Psoas muscle (tissue), 8 donors: ENCODE measurements around the gene PTGES3L. TPM values are rescaled to one million over a fixed set of nuclear protein-coding genes. Genes with fewer than 3 reads are reported as not detected.

ENCODE experiments used
- ATAC-seq, 4 donors: fragments of 200-7000 bp; cut with Tn5 transposase; one replicate each; pipeline ENCODE4 v1.9.1; 2020; ENCODE audit warnings: moderate library complexity in 3 of 4, mild to moderate bottlenecking in 2 of 4
- DNase-seq, 2 donors: peaks; one replicate each; pipeline ENCODE4 v3.0.0-alpha.2; 2020
- H3K27ac ChIP-seq: fragments of 200-600 bp; one replicate; pipeline ENCODE4 v1.8.0; 2022
- H3K27me3 ChIP-seq, 3 donors: fragments of 200-600 bp in 1 of 3; one replicate each; pipeline versions ENCODE4 v1.6.1 to v1.8.0; 2013 to 2022; ENCODE audit warnings: low read length in 2 of 3, mild to moderate bottlenecking in 2 of 3, moderate library complexity in 1 of 3; ENCODE audit not compliant: insufficient read depth in 3 of 3
- H3K36me3 ChIP-seq, 2 donors: fragments of 200-600 bp in 1 of 2; one replicate each; pipeline versions ENCODE4 v1.6.1 to v1.8.0; 2013 to 2022; ENCODE audit warnings: low read depth in 1 of 2, mild to moderate bottlenecking in 1 of 2, moderate library complexity in 1 of 2; ENCODE audit not compliant: insufficient read depth in 1 of 2
- H3K4me1 ChIP-seq: fragments of 200-600 bp; one replicate; pipeline ENCODE4 v1.8.0; 2022
- H3K4me3 ChIP-seq: fragments of 200-600 bp; one replicate; pipeline ENCODE4 v1.8.0; 2022; ENCODE audit warnings: mild to moderate bottlenecking
- H3K9me3 ChIP-seq: fragments of 200-600 bp; one replicate; pipeline ENCODE4 v1.8.0; 2022
- CTCF ChIP-seq: fragments of 200-600 bp; IDR thresholded peaks from one replicate; pipeline ENCODE4 v1.8.0; 2022; ENCODE audit warnings: antibody characterized with exemption
- WGBS, 3 donors: extraction: QIAGEN DNeasy Blood & Tissue Kit; methylation state at CpG; one replicate each; pipeline versions ENCODE4 v1.1.6 to v1.1.7; 2013; 5-methylcytosine and 5-hydroxymethylcytosine counted together
- intact Hi-C, 2 donors: fragments of 100-400 bp; cut with DNase I; formaldehyde crosslinking; loops; one replicate each; pipeline versions ENCODE4 v1.11.0 to v1.14.2; 2022
- long read RNA-seq, 2 donors: library from polyadenylated mRNA; unstranded; transcript quantifications; one replicate each; pipeline ENCODE4 v2.0.0, GENCODE V29; 2021
- polyA plus RNA-seq, 3 donors: library from polyadenylated mRNA; stranded (reverse); fragments of 200-250 nt; gene quantifications; one replicate each; pipeline ENCODE4 v1.2.3, GENCODE V29; 2013
- total RNA-seq, 4 donors: library from RNA; stranded (reverse); fragmentation: NEBNext Ultra II Directional in 2 of 4; extraction: Animal tissue kit (Norgen Biotek cat#: 25700) in 2 of 4; gene quantifications; one replicate each; pipeline versions ENCODE4 v1.2.1 to v1.2.4, GENCODE V29; 2021 to 2023
- donor health status: healthy with polysubstance abuse.
- donor health status: DM: no; HTN: no; CAD: no; lungs with moderate emphysema.
- donor health status: Bipolar disorder and iron deficiency.
- donor health status: healthy.
- donor health status: DM: yes; HTN: yes; CAD: no.
- donor health status: DM: no; HTN: no; CAD: no.
- donor health status: DM: no; HTN: no; CAD: no.
- donor health status: DM: yes; HTN: yes; CAD: no.

PTGES3L gene
- total RNA-seq (10 to 100 TPM; 47.8 to 66.0 (median 55.3) TPM), polyA plus RNA-seq (10 to 100 TPM; 43.7 to 59.5 (median 44.7) TPM)
- long read RNA-seq, donor 1, transcript PTGES3L-206 (7 exons, 855 nt) = major isoform, 13 of 22 reads
- long read RNA-seq, donor 1, partial matches to known transcripts = 0 of 22 reads
- long read RNA-seq, donor 1, other reads (novel, unspliced or antisense) = 8 of 22 reads
- long read RNA-seq, donor 2, transcript PTGES3L-206 (7 exons, 855 nt) = major isoform, 26 of 31 reads
- long read RNA-seq, donor 2, partial matches to known transcripts = 1 of 31 reads
- long read RNA-seq, donor 2, other reads (novel, unspliced or antisense) = 1 of 31 reads

GRCh38 chr17:42979511-42980273 lies at the start of gene PTGES3L:
TSS of gene PTGES3L (minus strand) at chr17:42980080. CDS start at chr17:42980053, 27 bp downstream.
- no peak for TF ChIP-seq CTCF
- 16 to 25% (median 18%) methylated on average over 21 of the region's 21 CpGs for WGBS, 3 donors
- H3K4me3 ChIP-seq = peak within 1 kb of the TSS; percentile 93
- intact Hi-C loops = no loop called here
- H3K9me3 ChIP-seq = no peaks in the 10 kb centered on the region
- peak; percentile 93 to 95 (median 94) for ATAC-seq
- H3K4me1 ChIP-seq = peaks cover 32% of the 10 kb centered on the region
- H3K27ac ChIP-seq = peak within 1 kb of the TSS; percentile 96
- peak; percentile 76 to 91 for DNase-seq
- peaks cover 0 to 13% of the 10 kb centered on the region in 2 donors for H3K36me3 ChIP-seq
- no peaks in the 10 kb centered on the region for H3K27me3 ChIP-seq

- peak; percentile 56 to 91 (median 76) for ATAC-seq
Observed at GRCh38 chr17:43028221-43028861, 48.5 kb upstream of the PTGES3L start.

GRCh38 chr17:43027091-43028032 lies 47.5 kb upstream of the PTGES3L start:
- TF ChIP-seq CTCF = no peak
- no peak for ATAC-seq
- no peak for DNase-seq
- Histone ChIP-seq H3K9me3 (no peaks in the 10 kb centered on the region), H3K36me3 (no peaks in the 10 kb centered on the region), H3K27ac (no peak overlapping the region), H3K27me3 (peaks cover 0 to 3% (median 2%) of the 10 kb centered on the region in 3 donors), H3K4me3 (no peak overlapping the region), H3K4me1 (peaks cover 11% of the 10 kb centered on the region)
- intact Hi-C loops = loop anchor here in 1 of 2 donors (10.0 kb wide), 1 partner anchor 147 kb away; the partner anchor contains the start of gene NBR1
- WGBS, 3 donors = 73 to 81% (median 77%) methylated on average over 9 of the region's 9 CpGs

More at GRCh38 chr17:43028221-43028861, 48.5 kb upstream of the PTGES3L start:
- intact Hi-C loops = loop anchor here in 1 of 2 donors (10.0 kb wide), 1 partner anchor 146 kb away; the partner anchor contains the start of gene NBR1
- Histone ChIP-seq H3K9me3 (no peaks in the 10 kb centered on the region), H3K4me3 (no peak overlapping the region), H3K4me1 (peaks cover 7% of the 10 kb centered on the region), H3K36me3 (no peaks in the 10 kb centered on the region), H3K27ac (peak overlapping the region; percentile 53), H3K27me3 (peaks cover 0 to 3% (median 2%) of the 10 kb centered on the region in 3 donors)
- no peak for DNase-seq
- no peak for TF ChIP-seq CTCF
- WGBS, 3 donors = 24 to 63% (median 48%) methylated on average over 17 of the region's 17 CpGs

GRCh38 chr17:43026595-43026994 lies 46.7 kb upstream of the PTGES3L start:
- DNase-seq (no peak), ATAC-seq (no peak)
- H3K4me1 ChIP-seq = peaks cover 11% of the 10 kb centered on the region
- WGBS, 3 donors = 72 to 83% (median 78%) methylated on average over 5 of the region's 5 CpGs
- no peak overlapping the region for H3K4me3 ChIP-seq
- H3K27me3 ChIP-seq = peaks cover 0 to 3% (median 2%) of the 10 kb centered on the region in 3 donors
- H3K9me3 ChIP-seq = no peaks in the 10 kb centered on the region
- no peaks in the 10 kb centered on the region for H3K36me3 ChIP-seq
- TF ChIP-seq CTCF = no peak
- H3K27ac ChIP-seq = no peak overlapping the region
- intact Hi-C loops = loop anchor here in 1 of 2 donors (10.0 kb wide), 1 partner anchor 148 kb away; the partner anchor contains the start of gene NBR1
